GM15510 (cell line): Measurements from ENCODE around the gene TGFB1I1.

ENCODE experiments used
- POLR2A ChIP-seq: IDR thresholded peaks from 3 replicates; pipeline ENCODE4 v1.6.1; 2011; ENCODE audit warnings: borderline replicate concordance; ENCODE audit not compliant: insufficient read length; ENCODE audit errors: extremely low read depth

Gene TGFB1I1

DNA sequence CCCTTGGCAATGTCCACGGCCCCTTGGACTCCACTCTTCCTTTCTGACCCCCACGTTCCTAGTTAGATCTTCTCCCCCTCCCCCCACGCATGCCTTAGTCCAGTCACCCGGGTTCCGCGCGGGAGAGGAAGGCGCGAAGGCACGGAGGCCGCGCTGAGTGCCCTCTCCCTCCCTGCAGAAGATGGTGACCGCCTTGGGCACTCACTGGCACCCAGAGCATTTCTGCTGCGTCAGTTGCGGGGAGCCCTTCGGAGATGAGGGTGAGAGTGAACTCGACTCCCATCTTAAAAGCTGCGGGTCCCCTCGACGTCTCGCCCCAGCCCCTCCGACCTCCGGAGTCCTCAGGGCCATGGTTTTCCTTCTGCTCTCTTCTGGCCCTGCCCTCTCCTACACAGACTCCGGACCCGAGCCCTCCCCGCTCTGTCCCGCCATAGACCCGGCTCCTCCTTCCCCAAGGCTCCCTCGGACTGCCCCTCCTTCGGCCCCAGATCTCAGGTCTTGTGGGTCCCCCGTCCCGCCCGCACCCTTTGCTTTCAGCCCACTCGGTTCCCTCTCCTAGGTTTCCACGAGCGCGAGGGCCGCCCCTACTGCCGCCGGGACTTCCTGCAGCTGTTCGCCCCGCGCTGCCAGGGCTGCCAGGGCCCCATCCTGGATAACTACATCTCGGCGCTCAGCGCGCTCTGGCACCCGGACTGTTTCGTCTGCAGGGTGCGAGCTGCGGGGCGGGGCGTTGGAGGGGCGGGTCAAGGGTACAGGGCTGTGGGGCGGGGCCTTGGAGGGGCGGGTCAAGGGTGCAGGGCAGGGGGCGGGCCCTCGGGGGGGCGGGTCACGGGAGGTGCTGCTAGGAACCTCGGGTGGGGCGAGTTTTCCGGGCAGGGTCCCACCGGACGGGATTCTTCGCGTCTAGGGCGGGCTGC lies 4.6 kb downstream of the TGFB1I1 start:
- TF ChIP-seq POLR2A, result peak; percentile 29

- TF ChIP-seq POLR2A, result no peak
Measured at GRCh38 chr16:31477220-31478216, 5.6 kb downstream of the TGFB1I1 start.

- TF ChIP-seq POLR2A, result no peak
Measured at GRCh38 chr16:31478956-31479355, 7.0 kb downstream of the TGFB1I1 start.

DNA sequence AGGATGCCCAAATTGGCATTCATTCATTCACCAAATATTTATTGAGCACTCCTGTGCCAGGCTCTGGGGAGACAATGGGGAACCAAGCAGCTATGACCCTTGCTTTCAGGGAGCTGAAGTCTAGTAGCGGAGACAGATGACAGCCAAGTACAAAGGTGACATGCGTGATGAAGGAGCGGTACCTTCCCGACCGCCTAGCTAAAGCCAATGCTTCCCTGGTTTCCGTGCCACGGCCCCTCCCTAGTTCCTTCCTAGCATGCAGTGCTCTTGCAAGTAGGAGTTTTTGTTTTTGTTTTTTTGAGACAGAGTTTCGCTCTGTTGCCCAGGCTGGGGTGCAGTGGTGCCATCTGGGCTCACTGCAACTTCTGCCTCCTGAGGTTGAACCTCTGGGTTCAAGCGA lies 7.8 kb downstream of the TGFB1I1 start:
- TF ChIP-seq POLR2A, result no peak

DNA sequence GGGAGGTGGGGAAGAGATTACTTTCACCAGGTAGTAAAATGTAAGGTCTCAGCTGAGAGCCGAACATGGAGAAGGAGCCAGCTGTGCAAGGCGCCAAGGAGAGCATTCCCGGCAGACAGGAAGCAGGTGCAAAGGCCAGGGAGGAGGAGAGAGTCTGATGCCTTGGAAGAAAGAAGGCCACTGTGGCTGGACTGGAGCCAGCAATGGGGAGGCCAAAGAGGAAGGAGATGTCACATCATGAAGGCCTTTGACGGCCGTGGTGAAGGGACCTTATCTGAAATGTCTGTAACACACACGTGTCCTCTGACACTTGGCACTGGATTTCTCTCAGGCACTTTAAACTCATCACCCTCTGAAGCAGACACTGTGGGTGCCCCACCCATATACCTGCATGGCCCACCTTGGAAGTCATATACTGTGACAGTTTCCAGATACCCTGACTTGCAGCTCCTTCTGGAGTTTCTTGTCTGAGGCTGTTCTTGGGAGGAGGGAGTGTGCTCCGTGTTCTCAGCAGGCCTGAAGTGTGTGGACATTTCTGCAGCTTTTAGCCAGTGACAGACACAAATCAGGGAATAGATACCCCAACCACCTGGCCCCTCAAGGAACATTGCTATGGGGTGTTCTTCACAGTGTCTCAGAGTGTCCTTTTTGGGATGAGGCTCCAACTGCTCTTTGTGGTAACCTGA lies 9.0 kb downstream of the TGFB1I1 start:
- no peak for TF ChIP-seq POLR2A

DNA sequence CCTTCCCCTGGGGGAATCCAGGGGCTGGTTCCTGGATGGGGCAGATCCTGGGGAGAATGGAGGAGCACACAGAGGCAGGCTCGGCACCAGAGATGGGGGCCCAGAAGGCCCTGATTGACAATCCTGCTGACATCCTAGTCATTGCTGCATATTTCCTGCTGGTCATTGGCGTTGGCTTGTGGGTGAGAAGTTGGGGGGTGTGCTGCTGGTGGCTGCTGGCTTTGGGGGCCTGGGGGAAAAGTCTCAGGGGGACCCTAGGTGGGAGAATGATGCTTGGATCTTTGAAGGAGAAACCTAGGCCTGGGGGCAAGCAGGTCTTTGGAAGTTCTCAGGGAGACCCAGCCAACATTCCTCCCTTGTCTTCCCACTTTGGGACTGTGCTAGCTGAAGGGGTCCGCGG lies 11.1 kb downstream of the TGFB1I1 start, which contains the start of gene SLC5A2:
Gene SLC5A2 (plus strand): TSS at position 43 of the 400 bp plus-strand sequence. CDS start 14 bp downstream, at position 57.
- TF ChIP-seq POLR2A, result no peak

GRCh38 chr16:31484491-31485171 lies 12.7 kb downstream of the TGFB1I1 start:
- no peak for TF ChIP-seq POLR2A

DNA sequence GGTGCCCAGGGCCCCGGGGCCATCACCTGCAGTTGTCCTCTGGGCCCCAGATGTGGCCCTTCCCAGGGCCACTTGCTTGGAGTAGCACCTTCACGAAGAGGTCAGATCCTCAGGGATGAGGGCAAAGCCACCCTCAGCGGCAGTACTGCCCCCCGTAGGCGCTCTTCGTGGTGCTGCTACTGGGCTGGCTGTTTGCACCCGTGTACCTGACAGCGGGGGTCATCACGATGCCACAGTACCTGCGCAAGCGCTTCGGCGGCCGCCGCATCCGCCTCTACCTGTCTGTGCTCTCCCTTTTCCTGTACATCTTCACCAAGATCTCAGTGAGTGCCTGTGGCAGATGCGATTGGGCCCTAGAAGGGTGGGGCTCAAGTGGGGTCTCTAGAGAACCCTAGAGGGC lies 13.6 kb downstream of the TGFB1I1 start:
- no peak for TF ChIP-seq POLR2A

DNA sequence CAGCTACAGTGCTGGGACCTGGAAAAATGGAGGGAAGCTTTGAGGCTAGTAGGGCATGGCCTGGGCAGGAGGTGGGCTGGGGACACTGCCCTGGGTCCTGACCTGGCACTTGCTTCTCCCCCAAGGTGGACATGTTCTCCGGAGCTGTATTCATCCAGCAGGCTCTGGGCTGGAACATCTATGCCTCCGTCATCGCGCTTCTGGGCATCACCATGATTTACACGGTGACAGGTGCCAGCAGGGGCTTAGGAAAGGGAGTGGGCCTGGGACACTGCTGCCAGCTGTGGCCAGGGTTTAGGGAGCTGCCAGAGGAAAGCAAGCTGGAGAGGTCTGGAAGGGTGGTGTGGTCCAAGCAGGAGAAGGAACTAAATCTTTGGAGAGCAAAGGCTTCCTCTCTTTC lies 14.1 kb downstream of the TGFB1I1 start:
- no peak for TF ChIP-seq POLR2A

GRCh38 chr16:31487071-31487719 lies 15.2 kb downstream of the TGFB1I1 start:
- no peak for TF ChIP-seq POLR2A

GRCh38 chr16:31487720-31488467 lies 15.9 kb downstream of the TGFB1I1 start:
- TF ChIP-seq POLR2A, result peak; percentile 15

GRCh38 chr16:31488468-31489297 lies 16.7 kb downstream of the TGFB1I1 start:
- TF ChIP-seq POLR2A, result no peak
